Hypothalamus (tissue), 51 donors: ENCODE results near the gene HSCB.
A peak's percentile ranks its signal among the peaks of the same experiment; 100 is the strongest.
"Not testable (repeated sequence)": the region's sequence is repeated elsewhere in the genome, so short reads cannot be mapped to it uniquely, and the experiment has no call there.

Experiments
- DNase-seq, 51 donors: peaks; one replicate each; lab custom pipeline; 2025; lab: John Stamatoyannopoulos, UW

HSCB gene

GRCh38 chr22:28783786-28784671 lies 42.2 kb downstream of the HSCB start:
- DNase-seq = no peak

GRCh38 chr22:28788601-28789000 lies 46.8 kb downstream of the HSCB start:
- DNase-seq = no peak

- DNase-seq = no peak
Measured at GRCh38 chr22:28791124-28791523, 49.3 kb downstream of the HSCB start.

- DNase-seq = no peak
Measured at GRCh38 chr22:28791841-28792490, 50.1 kb downstream of the HSCB start.

DNA sequence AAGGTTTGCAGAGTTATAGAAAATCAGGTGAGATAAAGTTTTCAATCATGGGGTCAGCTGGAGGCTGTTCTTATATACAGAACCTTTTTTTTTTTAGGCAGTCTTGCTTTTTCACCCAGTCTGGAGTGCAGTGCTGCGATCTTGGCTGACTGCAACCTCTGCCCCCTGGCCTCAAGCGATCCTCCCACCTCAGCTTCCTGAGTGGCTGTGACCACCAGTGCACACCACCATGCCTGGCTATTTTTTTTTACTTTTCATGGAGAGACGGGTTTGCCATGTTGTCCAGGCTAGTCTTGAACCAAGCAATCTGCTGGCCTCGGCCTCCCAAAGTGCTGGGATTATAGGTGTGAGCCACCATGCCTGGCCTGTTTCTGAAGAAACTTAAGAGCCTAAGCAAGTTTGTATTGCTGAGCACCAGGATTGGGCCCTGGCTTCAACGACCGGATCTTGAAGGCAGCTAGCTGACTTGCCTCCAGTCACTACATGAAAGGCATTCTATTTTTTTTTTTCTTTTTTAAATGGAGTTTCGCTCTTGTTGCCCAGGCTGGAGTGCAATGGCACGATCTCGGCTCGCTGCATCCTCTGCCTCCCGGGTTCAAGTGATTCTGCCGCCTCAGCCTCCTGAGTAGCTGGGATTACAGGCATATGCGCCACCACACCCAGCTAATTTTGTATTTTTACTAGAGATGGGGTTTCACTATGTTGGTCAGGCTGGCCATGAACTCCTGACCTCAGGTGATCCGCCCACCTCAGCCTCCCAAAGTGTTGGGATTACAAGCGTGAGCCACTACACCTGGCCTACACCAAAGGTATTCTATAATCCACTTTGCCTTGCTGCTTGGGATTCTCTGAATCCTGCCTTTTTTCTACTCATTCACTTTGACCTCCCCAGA lies 50.9 kb downstream of the HSCB start:
- no peak for DNase-seq

GRCh38 chr22:28793976-28794584 lies 52.2 kb downstream of the HSCB start:
- no peak for DNase-seq

- no peak for DNase-seq
Measured at GRCh38 chr22:28795071-28795693, 53.3 kb downstream of the HSCB start.

DNA sequence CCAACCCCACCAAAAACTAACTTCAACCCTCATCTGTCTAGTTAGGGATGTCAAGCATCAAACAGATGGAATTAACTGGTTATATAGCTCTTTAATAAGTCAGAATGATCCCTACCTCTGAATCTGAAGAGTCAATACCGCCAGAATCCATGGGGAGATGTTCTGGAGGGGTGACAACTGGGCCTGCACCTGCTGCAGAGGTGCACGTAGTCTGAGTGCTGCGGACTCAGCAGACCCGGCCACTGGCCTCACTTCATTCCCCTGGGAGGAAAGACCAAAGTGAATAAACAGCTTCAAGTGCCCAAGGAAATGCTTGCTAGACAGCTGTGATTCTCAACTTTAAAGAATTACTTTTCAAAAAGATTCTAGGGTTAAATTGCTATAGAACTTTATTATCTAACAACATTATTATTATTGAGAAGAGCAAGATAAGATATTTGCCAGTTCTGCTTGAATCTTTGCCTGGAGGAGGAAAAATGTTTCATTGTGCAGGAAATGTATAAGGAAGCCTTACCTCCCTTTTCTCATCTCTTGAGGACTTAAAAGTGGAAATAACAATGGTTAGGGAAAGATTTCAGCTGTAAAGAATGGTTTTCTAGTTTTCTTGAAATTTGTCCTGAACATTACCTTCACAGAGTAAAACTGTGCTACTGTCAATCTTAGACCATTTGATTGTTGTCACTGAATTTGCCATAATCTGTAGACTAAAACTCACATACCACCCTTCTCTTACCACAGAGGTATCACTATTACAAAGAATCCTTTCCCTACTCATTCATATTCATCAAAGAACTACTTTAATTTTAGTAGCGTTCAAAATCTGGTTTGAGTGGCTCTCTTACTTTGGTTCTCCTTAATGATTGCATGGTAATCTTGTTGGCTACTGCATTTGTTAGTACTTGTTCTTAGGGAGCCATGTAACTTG lies 54.4 kb downstream of the HSCB start:
- DNase-seq = no peak

DNA sequence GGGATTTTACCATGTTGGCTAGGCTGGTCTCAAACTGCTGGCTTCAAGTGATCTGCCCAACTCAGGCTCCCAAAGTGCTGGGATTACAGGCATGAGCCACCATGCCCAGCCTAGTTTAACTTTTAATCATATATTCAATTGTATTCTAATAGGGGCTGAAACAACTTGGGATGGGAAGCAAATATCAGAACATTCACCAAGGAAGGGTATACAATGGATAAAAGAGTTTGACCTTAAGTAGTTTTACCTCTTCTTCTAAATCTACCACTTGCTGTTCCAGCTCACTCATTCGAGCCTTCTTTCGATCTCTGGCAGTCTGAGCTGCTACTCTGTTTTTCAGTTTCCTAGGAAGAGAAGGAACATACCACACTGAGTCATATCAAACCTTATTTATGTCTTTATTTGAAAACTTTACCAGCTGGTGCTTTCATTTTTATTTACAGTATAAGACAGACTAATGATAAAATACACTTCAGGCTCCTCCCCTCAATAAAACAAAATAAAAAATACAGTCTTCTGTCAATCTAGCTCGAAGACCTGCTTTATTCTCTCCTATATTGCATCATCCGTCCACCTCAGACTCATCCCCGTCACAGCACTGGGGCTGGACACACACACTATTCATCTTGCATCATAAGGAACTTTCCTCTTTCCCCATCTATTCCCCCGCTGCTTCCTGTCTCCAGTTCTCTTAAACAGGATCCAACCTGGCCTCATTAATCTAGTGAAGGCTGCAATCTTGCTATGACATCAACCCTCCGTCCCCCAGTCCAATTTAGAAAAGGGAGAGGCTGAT lies 57.2 kb downstream of the HSCB start:
- peak in 6 of 51 donors; percentile 14 to 33 (median 24) for DNase-seq

GRCh38 chr22:28799606-28800307 lies 57.9 kb downstream of the HSCB start:
- DNase-seq = peak in 27 of 51 donors; percentile 22 to 77 (median 44)

DNA sequence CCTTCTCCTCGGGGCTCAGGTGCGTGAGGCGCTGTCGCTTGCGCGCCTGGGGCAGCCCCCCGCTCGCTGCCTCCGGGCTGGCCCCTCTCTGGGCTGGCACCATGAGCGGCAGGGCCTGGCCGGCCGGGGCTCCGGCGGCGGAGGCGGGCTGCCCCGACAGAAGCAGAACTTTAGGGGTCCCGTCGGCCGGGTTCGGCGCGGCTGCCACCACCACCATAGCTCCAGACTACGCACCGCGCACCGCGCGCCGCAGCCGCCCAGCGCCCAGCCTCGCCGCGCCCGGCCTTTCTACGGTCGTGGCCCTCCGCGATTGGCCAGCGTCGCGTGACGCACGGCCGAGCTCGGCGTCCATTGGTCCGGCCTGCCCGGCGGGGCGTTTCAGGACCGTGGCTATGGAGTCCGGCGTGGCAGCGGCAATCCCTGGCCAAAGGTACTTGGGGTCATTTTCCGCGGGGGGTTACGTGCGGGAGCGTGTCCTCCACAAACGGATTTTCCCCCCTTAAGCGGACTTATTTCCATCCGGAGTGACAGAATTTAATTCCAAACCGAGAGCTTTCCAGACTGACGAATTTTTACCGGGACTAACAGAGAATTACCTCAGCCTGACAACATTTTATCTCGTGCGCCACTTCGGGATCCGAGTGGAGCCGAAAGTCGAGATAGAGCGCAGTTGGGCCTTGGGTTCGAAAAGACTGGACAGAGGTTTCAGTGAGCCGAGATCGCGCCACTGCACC lies 58.6 kb downstream of the HSCB start, which contains the start of gene XBP1:
XBP1 (minus strand) TSS at position 262 of the 734 bp plus-strand sequence.
- DNase-seq = peak; percentile 54 to 96 (median 88)

DNA sequence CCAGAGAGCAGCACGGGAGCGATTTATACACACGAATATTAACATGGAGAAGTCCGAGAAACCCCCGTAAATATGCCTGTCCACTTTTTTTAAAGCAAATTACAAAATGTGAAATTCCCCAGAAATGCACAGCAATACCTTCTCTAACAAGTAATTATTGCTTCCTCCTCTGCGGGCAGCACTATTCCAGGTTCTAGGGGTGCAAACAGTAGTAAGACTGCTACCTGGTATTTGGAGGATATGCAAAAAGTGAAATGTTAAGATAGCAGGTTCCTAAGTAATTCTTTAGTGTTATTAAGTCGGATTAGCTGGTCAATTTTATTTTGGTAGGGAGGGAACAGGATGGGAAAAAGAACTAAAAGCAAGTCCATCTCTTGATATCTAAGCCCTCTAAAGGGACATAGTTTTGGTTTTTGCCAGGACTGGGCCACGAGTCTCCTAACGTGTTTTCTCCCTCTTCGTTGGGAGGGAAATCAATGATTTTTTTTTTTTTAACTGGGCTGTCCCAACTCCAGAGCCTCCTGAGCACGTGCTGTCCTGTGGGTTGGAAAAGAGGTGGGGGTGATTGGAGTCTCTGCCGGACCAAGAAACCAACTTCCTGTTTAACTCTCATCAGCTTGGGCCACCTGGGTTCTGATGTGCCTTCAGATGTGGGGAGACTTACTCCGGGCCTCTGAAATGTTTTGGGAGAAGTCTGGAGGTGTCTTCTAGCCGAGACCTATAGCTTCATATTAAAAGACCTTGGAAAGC lies 60.2 kb downstream of the HSCB start:
- no peak for DNase-seq

DNA sequence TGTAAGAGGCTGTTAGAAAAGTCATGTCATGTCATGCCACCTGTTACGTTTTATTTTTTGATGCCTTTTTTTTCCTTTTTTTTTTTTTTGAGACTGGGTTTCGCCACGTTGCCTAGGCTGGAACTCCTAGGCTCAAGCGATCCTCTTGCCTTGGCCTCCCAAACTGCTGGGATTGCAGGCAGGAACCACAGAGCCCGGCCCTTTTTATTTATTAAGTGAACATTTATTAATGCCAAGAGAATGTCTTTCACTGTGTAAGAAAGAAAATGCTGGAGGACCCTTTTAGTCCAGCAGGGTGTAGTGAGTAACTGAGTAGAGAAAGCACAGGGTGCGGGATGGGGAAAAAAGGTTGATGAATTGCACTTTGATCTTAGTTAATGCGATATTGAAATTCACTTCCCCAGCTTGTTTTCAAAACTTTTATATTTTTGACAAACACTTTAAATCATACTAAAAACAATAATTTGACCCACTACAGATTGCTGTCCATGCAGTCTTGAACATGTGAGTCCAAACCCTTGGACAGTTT lies 60.8 kb downstream of the HSCB start:
- DNase-seq = no peak

- DNase-seq = not testable (repeated sequence)
Measured at GRCh38 chr22:28805426-28805825, 63.6 kb downstream of the HSCB start.
